Stimulated activated CD4-positive, alpha-beta T cell treated with anti-CD3 and anti-CD28 coated beads, Interleukin-4, amount 100 ng/mL, for 1 hour (primary cell): ENCODE measurements around the gene HOXA9.

ENCODE experiments used
- DNase-seq: peaks from one replicate; pipeline ENCODE4 v3.0.0-alpha.2; 2020

HOXA9 gene

DNA sequence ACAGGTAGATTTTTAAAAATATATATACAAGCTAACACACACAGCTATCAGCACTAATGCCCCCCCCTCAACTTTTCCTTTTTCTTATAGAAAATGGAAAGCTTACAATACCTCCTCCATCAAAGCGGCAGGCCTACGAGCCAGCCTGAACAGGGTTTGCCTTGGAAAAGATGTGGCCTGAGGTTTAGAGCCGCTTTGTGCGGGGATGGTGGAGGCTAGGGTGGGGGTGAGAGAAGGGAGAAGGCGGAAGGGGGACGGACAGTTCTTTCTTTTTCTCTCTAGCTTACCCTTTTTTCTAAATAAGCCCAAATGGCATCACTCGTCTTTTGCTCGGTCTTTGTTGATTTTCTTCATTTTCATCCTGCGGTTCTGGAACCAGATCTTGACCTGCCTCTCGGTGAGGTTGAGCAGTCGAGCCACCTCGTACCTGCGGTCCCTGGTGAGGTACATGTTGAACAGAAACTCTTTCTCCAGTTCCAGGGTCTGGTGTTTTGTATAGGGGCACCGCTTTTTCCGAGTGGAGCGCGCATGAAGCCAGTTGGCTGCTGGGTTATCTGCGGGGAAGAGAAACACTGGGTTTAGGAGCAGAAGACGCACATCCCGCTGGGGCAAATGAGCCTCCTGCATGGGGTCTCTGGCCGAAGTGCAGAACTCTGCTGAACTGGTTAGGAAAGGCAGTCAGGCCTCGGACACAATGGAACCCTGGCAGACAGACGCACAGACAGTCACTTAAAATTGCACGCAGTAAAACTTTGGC, 1.9 kb downstream of the HOXA9 start:
- no peak for DNase-seq

DNA sequence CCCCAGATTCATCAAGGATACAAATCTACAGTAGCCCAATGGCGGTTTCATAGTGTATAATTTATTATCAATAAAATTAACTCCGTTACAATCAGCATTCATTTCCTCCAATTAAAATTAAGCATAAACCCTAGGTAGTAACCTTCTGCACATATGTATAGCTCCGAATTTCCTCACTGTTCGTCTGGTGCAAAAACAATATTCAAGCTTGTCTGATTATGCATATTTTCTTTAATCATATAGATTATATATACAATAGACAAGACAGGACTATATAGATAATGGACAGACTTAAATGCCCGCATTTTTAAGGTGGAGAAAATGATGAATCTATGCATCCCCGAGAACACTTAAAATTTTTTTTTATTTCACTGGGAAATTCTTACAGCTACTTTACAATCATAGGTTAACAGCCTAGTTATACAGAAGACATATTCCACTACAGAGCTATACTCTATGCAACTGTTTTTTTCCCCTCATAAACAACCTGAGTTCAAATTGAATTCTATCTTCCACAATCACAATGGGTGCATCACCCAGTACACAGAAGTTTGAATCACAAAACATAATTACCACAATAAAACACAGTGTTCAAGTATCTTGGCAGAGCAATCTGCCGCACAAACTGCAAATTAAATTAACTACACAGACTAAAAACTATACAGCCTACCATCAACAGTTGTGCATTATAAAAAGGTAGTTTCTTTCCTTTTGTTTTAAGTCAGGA, 2.6 kb downstream of the HOXA9 start:
- DNase-seq: no peak

- no peak for DNase-seq
Observed at GRCh38 chr7:27161721-27162560, 3.4 kb downstream of the HOXA9 start.

GRCh38 chr7:27161214-27161720, 4.1 kb downstream of the HOXA9 start:
- no peak for DNase-seq

DNA sequence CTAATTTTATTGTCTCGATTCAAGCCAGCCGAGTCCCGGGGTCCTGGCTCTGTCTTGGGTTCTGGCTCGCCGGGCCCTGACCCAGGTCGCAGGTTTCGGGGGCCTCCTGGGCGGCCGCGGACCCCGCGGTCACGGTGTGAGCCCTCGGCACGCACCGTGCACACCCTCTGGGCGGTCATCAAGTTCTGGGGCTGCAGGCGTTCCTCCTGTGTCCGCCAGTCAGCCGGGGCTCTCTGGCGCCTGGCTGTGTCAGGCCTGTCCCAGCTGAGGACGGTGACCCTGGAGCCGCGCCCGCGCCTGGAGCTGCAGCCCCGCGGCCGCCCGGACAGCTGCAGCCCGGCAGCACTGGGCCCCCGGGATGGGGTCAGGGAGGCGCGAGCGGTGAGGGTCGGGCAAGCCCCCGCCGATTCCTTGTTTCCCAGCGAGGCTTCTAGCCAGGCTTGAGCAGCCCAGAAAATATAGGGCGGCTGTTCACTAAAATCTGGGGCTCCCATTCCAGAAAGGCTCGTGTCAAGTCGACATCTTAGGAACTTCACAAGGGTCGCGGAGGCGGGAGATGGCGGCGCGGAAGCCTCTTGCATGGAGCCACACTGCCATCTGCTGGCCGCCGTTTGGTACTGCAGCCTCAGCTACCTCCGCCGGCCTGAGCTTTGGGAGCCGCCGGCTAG, 4.7 kb downstream of the HOXA9 start:
- peak; percentile 89 for DNase-seq

DNA sequence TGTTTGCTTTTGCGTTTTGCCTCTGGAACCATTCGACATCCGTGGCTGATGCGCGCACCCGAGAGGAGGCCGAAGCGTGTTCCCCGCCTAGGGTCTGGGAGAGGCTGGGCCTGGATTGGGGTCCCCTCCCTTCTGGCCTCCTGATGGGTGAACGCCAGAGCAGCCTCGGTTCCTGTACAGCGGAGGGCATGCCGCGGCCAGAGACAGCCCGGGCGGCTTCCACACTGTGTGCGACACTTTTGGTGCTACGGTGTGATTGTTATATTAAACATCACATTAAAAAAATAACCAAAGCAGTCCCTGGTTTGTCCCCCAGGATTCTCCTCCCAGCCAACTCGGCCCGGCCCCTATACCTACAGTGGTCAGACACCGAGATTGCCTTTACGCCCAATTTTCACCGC, 5.2 kb downstream of the HOXA9 start:
- no peak for DNase-seq

DNA sequence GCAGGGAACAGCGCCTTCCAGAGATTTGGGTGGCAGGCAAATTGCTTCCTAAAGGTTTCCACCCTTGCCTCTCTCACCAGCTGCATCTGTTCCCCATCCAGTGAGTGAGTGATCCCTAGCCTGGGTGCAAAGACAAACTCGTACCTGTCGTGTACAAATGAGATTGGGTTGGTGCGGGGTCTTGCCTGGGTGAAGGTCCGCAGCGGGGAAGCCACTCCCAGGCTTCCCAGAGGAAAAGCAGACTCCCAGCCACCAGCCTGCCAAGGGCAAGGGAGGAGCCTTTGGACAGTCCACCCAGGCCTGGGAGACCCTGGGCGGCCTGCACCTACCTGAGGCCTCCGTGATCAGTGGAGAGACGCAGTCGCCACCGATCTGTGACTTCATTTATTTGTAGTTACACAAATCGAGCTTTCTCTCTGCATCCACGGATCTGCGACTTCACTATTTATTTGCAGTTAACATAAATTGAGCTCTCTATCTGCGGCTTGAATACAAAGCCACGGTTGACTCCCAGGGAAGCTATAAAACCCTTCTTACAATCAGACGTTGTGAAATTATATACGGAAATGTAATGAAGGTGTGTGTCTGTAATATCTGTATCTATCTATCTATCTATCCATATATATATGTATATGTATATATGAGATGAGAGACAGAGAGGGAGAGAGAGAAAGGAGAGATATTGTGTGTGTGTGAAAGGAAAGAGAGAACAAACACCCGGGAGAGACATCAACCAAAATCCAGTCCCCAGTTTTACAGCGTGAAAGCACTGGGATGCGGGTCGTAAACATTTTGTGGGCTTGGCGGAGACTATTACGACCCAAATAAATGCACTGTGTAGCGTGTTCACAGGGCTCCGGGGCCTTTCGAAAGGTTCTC, 5.8 kb downstream of the HOXA9 start:
- DNase-seq: no peak

- DNase-seq: no peak
Observed at GRCh38 chr7:27158436-27159265, 6.7 kb downstream of the HOXA9 start.

DNA sequence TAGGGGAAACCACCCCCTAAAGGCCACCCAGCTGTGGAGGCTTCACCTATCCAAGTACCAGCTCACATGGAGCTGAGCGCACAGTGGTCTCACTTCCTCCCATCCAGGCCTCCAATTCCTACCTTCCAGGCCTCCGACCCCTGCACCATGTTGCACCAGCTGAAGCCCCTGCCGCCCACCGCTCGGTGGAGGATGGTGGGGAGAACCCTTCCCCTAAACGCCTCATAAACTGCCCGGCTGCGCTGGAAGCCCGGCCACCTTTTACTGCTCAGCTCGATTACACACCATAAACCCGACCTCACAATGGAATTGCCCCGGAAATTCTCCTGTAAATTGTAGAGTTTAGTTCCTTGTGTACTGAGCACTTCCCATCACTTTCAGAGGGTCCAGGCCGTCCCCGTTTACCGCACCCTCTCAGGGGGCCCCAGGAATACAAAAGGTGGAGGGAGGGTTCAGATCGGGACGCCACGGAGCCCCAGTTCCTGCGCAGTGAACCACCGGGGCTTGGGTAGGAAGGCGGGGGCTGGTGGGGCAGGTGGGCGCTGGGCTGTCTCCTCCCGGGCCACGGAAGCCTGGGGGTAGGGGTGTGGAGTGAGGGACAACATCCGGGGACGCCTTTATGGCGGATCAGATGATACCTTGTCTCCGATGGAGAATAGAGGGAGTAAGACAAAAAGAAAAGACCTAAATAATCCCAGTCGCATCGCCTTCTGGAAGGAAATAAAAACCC, 7.5 kb downstream of the HOXA9 start:
- DNase-seq: no peak

GRCh38 chr7:27156916-27157701, 8.2 kb downstream of the HOXA9 start:
- no peak for DNase-seq

DNA sequence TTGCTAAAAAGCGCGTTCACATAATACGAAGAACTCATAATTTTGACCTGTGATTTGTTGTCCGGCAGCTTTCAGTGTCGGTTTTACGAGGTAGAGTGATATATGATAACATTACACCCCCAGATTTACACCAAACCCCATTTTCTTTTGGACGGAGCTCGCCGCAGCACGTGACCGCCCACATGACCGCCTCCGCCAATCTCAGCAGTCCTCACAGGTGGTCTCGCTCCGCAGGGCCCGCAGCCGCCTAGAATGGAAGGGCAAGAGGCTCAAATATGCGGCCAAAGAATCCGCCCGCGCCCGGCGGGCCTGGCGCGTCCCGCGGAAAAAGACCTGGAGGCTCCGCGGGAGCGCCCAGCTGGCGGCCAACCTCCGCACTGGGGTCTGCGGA, 8.8 kb downstream of the HOXA9 start, which contains the start of gene HOXA7:
Gene HOXA7, minus strand, starts transcription at position 168 of the 391 bp plus-strand sequence. Its CDS starts 130 bp downstream, at position 38.
- no peak for DNase-seq

- no peak for DNase-seq
Observed at GRCh38 chr7:27155816-27156507, 9.4 kb downstream of the HOXA9 start.

- peak; percentile 51 for DNase-seq
Observed at GRCh38 chr7:27154901-27155815, 10.2 kb downstream of the HOXA9 start.

DNA sequence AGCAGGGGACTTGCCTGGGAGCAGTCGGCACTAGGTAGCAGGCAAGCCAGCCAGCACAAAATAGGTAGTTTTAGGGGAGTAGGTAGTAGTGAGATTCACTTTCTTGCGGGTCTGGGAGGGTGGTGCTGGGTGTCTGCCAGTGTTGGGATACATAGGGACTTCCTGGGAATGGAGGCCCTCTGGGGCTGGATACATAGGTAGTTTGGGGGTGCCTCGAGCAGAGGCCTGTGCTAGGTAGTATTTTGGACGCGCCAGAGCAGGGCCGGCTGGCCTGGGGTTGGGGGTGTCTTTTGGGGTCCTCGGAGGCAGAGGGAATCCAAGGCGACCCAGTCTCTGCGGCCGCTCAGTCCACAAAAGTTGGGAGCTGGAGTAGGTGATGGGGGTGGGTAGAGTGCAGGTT, 11.0 kb downstream of the HOXA9 start:
- no peak for DNase-seq

- no peak for DNase-seq
Observed at GRCh38 chr7:27153526-27153925, 11.8 kb downstream of the HOXA9 start.

DNA sequence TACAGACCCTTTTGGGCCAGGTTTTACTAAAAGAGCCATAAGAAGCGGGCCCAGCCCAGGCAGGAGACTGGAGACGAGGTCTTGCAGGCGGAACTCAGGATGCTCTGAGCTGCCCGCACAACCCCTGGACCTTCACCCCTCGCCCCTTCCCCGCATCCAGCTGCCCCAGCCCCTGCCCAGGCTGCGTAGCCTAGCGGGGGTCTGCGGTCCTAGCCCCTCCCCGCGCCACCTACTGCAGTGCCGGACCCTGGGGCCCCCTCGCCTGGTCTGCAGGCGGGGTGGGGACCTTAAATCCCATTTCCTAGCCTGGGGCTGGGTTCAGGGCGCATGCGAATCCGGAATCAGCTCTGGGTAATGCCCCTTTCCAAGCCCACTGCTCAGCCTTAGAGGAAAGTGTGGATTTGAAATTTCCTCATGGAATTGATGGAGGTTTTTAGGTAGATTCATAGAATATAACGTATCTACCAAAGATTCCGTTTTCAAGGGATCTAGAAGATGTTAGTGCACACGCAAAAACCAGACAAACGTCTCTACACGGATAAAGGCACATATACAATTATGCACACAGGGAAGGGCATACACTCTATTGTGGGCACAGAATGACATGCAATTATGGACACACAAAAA, 12.4 kb downstream of the HOXA9 start:
- DNase-seq: no peak
